Hypothalamus (tissue), 51 donors: Measurements from ENCODE around the gene PPP2R3C.
"Not testable (repeated sequence)": the region's sequence is repeated elsewhere in the genome, so short reads cannot be mapped to it uniquely, and the experiment has no call there.

Experiments used
- DNase-seq, 51 donors: peaks; one replicate each; lab custom pipeline; 2025; lab: John Stamatoyannopoulos, UW

PPP2R3C gene

GRCh38 chr14:35133542-35134328 is 11.9 kb upstream of the PPP2R3C start:
- DNase-seq: no peak

DNA sequence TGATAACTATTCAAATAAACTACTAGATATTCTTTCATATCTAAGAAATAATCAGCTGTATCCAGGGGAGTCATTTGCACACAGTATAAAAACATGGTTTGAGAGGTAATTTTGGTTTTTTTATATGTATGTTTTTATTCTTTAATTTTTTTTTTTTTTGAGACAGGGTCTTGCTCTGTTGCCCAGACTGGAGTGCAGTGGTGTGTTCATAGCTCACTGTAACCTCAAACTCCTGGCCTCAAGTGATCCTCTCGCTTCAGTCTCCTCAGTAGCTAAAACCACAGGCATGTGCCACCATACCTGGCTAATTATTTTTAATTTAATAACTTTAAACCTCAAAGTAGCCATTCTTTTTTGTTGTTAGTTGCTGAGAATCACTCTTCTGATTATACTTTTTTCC is 2.3 kb upstream of the PPP2R3C start:
- DNase-seq: no peak

- DNase-seq: no peak
Measured at GRCh38 chr14:35123388-35123703, 1.6 kb upstream of the PPP2R3C start.

- peak in 5 of 51 donors; percentile 42 to 89 (median 50) for DNase-seq
Measured at GRCh38 chr14:35122696-35123387, 1.1 kb upstream of the PPP2R3C start.

GRCh38 chr14:35121026-35121886 is 534 bp downstream of the PPP2R3C start:
- DNase-seq: no peak

- DNase-seq: no peak
Measured at GRCh38 chr14:35117112-35117511, 4.7 kb downstream of the PPP2R3C start.

GRCh38 chr14:35116242-35116641 is 5.5 kb downstream of the PPP2R3C start:
- DNase-seq: no peak

DNA sequence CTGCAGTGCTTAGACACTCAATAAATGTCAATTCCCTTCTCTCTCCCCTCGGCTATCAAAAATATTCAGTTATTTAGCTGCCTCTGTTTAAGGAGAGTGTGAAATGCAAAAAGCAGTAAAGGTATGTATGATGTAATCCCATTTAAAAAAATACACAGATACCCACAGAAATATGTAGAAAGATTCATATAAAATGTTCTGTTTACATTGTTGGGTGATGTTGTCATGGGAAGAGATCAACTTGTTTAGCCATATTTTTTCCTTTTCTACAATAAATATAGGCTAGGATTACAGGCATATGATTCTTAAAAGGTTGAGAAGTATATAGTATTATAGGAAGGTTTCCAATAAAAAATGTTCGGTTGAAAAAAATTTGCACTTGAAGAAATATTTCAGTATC is 7.8 kb downstream of the PPP2R3C start:
- DNase-seq: no peak

GRCh38 chr14:35113308-35113950 is 8.4 kb downstream of the PPP2R3C start:
- no peak for DNase-seq

GRCh38 chr14:35112641-35113040 is 9.1 kb downstream of the PPP2R3C start:
- DNase-seq: no peak

DNA sequence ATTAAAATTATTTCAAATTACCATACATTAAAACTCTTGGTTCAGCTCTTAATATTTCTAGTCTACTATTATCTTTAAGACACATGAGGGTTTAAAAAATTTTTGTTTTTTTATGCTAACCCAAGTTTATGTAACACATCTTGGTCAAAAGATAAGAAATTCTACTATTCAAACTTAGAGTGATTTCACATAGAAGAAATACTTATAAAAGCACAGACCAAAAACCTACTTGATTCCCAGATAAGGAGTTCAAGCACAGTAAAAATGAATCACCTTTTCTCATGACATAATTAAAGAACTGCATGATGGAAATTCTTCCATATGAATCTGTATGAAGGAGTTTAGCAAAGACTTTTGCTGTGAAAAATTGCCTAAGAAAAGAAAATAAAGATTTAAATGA is 13.9 kb downstream of the PPP2R3C start:
- no peak for DNase-seq

GRCh38 chr14:35094645-35095044 is 27.1 kb downstream of the PPP2R3C start:
- not testable (repeated sequence) for DNase-seq

DNA sequence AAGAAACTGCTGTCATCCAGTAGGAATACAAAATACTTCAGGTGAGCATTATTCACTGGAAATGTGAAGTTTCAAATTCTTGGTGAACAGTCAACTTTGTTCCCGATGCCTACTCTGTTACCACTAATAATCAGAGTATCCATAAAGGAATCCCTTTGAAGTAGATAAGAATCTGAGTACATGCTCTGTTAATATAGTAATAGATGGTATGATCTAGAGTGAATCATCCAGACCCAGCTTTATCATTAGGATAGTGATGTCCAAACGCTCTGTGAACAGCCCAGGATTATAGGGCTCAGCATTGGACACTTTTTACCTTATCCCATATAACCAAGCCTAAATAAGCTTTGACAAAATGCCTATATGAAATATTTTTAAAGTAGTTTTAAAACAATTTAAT is 33.3 kb downstream of the PPP2R3C start:
- DNase-seq: no peak

GRCh38 chr14:35085441-35085840 is 36.3 kb downstream of the PPP2R3C start:
- no peak for DNase-seq

DNA sequence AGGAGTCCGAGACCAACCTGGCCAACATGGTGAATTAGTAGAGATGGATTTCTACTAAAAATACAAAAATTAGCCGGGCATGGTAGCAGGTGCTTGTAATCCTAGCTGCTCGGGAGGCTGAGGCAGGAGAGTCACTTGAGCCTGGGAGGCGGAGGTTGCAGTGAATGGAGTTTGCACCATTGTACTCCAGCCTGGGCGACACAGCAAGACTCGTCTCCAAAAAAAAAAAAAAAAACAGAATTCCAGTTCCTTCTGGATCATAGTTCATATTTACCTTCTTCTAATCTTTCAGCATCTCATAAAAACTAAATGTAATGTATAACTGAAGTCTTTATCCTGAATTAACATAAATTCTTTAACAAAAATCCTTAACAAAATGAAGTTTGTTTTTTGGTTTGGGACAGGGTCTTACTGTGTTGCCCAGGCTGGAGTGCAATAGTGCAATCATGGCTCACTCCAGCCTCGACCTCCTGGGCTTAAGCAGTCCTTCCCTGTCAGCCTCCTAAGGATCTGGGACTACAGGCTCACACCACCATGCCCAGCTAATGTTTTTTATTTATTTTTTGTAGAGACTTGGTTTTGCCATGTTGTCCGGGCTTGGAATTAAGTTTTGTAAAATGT is 38.1 kb downstream of the PPP2R3C start:
- DNase-seq: no peak

DNA sequence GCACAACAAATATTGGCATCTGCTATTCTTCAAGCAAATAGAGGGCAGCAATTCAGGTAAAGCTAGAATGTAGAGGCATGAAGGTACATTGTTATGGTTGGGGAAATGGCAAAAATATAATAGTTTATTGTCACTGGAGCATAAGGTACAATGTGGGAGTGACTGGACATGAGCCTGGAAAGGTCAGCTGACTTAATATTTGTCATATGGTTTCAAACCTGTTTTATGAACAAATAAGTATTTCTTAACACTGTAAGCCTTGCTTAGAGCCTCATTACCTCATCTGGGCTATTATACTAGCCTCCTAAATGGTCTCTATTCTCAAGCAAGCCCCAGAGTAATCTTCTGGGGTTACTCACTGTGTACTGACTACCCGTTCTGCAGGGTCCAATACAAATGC is 42.0 kb downstream of the PPP2R3C start:
- no peak for DNase-seq

- DNase-seq: no peak
Measured at GRCh38 chr14:35078082-35078481, 43.7 kb downstream of the PPP2R3C start.

DNA sequence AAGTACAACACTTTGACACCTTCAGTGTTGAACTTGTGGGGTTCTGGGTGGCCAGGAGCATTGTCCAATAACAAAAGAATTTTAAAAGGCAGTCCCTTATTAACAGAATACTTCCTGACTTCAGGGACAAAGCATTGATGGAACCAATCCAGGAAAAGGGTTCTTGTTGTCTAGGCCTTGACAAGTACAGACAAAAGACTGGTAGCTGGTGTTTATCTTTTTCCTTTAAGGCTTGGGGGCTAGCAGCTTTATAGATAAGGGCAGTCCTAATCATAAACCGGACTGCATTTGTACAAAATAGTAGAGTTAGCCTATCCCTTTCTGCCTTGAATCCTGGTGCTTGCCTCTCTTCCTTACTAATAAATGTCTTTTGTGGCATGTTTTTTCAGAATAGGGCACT is 48.3 kb downstream of the PPP2R3C start:
- DNase-seq: no peak

DNA sequence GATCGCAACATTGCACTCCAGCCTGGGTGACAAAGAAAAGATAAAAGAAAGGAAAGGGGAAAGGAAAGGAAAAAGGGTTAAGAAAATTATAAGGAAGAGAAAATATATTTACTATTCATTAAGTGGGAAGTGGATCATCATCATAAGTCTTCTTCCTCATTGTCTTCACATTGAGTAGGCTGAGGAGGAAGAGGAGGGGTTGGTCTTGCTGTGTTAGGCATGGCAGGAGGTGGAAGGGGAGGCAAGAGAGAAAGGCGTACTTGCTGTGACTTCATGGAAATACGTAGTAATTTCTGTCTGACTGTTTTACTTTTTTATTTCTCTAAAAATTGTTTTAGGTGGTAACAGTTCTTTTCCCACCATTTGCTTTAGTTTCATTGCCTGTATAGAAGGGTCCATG is 49.6 kb downstream of the PPP2R3C start:
- DNase-seq: no peak

DNA sequence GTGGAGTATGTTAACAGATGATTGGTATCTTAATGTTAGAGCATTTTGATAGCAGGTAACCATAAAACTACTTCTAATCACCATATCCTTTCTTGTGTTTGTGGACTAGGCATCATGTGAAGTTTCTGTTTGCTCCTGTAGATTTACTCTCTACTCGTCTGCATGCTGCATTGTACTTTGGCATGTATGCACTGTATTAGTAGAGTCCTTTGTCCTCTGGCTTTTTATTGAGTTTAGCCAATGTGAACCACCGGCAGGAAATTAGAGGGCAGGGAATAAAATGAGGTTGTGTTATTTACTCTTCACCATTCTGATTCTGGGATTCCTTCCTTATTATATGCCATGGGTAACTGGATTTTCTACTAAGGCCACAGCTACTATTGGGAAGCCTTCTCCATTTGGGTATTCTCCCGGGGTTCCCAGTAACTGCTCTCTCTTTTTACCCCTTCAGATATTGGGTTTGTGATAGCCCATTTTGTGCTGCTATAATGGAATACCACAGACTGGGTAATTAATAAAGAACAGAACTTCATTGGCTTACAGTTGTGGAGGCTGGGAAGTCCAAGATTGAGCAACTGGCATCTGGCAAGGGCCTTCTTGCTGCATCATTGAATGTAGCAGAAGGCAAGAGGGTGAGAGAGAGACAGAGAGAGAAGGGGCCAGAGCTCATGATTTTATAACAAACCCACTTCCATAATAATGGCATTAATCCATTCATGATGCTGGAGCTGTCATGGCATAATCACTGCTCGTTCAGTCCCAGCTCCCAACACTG is 53.4 kb downstream of the PPP2R3C start:
- DNase-seq: no peak
